ENCODE measurements around the gene E2F3. TPM values are rescaled to one million over a fixed set of nuclear protein-coding genes. Genes with fewer than 3 reads are reported as not detected.
A peak's percentile ranks its signal among the peaks of the same experiment; 100 is the strongest.

The E2F3 gene
- total and polyA plus RNA-seq, 9 donors: 2.5 to 13.2 (median 8.7) TPM

GRCh38 chr6:20427856-20428255 lies 26.2 kb downstream of the E2F3 start:
- Histone ChIP-seq H3K9me3 (replicated peaks; ENCODE audit: control insufficient read depth, low read depth, low read length) (no peaks in the 10 kb centered on the region), H3K27ac (ENCODE audit: low read length) (no peak overlapping the region), H3K27me3 (ENCODE audit: control insufficient read depth, insufficient read depth, low read length) (no peaks in the 10 kb centered on the region), H3K4me1 (ENCODE audit: control insufficient read depth, insufficient read depth, low read length) (no peaks in the 10 kb centered on the region), H3K36me3 (ENCODE audit: control insufficient read depth, insufficient read depth, low read length) (peaks cover 8% of the 10 kb centered on the region), H3K4me3 (ENCODE audit: low read length) (no peak overlapping the region)
- DNase-seq: no peak
- whole genome bisulfite sequencing (ENCODE audit: insufficient coverage): 100% methylated on average over 2 of the region's 6 CpGs

GRCh38 chr6:20432692-20433091 lies 31.0 kb downstream of the E2F3 start:
- no peaks in the 10 kb centered on the region for H3K9me3 ChIP-seq (replicated peaks; ENCODE audit: control insufficient read depth, low read depth, low read length)
- H3K4me3 ChIP-seq (ENCODE audit: low read length): no peak overlapping the region
- no peak overlapping the region for H3K27ac ChIP-seq (ENCODE audit: low read length)
- 100% methylated on average over 3 of the region's 5 CpGs for WGBS (ENCODE audit: insufficient coverage)
- H3K4me1 ChIP-seq (ENCODE audit: control insufficient read depth, insufficient read depth, low read length): no peaks in the 10 kb centered on the region
- H3K36me3 ChIP-seq (ENCODE audit: control insufficient read depth, insufficient read depth, low read length): peaks cover 8% of the 10 kb centered on the region
- no peaks in the 10 kb centered on the region for H3K27me3 ChIP-seq (ENCODE audit: control insufficient read depth, insufficient read depth, low read length)
- no peak for DNase-seq

GRCh38 chr6:20433321-20433720 lies 31.6 kb downstream of the E2F3 start:
- Histone ChIP-seq H3K27me3 (ENCODE audit: control insufficient read depth, insufficient read depth, low read length) (no peaks in the 10 kb centered on the region), H3K9me3 (replicated peaks; ENCODE audit: control insufficient read depth, low read depth, low read length) (no peaks in the 10 kb centered on the region), H3K36me3 (ENCODE audit: control insufficient read depth, insufficient read depth, low read length) (peaks cover 8% of the 10 kb centered on the region), H3K27ac (ENCODE audit: low read length) (no peak overlapping the region), H3K4me1 (ENCODE audit: control insufficient read depth, insufficient read depth, low read length) (no peaks in the 10 kb centered on the region), H3K4me3 (ENCODE audit: low read length) (no peak overlapping the region)
- DNase-seq: no peak
- no CpG with 5 or more reads among the region's 3 CpGs for WGBS (ENCODE audit: insufficient coverage)

- no peak for DNase-seq
- 45% methylated on average over 2 of the region's 2 CpGs for WGBS (ENCODE audit: insufficient coverage)
- Histone ChIP-seq H3K4me1 (ENCODE audit: control insufficient read depth, insufficient read depth, low read length) (peaks cover 3% of the 10 kb centered on the region), H3K36me3 (ENCODE audit: control insufficient read depth, insufficient read depth, low read length) (peaks cover 8% of the 10 kb centered on the region), H3K4me3 (ENCODE audit: low read length) (no peak overlapping the region), H3K27ac (ENCODE audit: low read length) (no peak overlapping the region), H3K27me3 (ENCODE audit: control insufficient read depth, insufficient read depth, low read length) (no peaks in the 10 kb centered on the region), H3K9me3 (replicated peaks; ENCODE audit: control insufficient read depth, low read depth, low read length) (no peaks in the 10 kb centered on the region)
These were observed 32.2 kb downstream of the E2F3 start for GRCh38 chr6:20433929-20434328.

GRCh38 chr6:20434766-20435165 lies 33.1 kb downstream of the E2F3 start:
- 89% methylated on average over 5 of the region's 6 CpGs for WGBS (ENCODE audit: insufficient coverage)
- Histone ChIP-seq H3K9me3 (replicated peaks; ENCODE audit: control insufficient read depth, low read depth, low read length) (no peaks in the 10 kb centered on the region), H3K27ac (ENCODE audit: low read length) (no peak overlapping the region), H3K4me1 (ENCODE audit: control insufficient read depth, insufficient read depth, low read length) (peaks cover 3% of the 10 kb centered on the region), H3K4me3 (ENCODE audit: low read length) (no peak overlapping the region), H3K36me3 (ENCODE audit: control insufficient read depth, insufficient read depth, low read length) (peaks cover 8% of the 10 kb centered on the region), H3K27me3 (ENCODE audit: control insufficient read depth, insufficient read depth, low read length) (no peaks in the 10 kb centered on the region)
- DNase-seq: no peak

- Histone ChIP-seq H3K36me3 (ENCODE audit: control insufficient read depth, insufficient read depth, low read length) (peaks cover under 1% of the 10 kb centered on the region), H3K27me3 (ENCODE audit: control insufficient read depth, insufficient read depth, low read length) (no peaks in the 10 kb centered on the region), H3K4me3 (ENCODE audit: low read length) (no peak overlapping the region), H3K9me3 (replicated peaks; ENCODE audit: control insufficient read depth, low read depth, low read length) (no peaks in the 10 kb centered on the region), H3K4me1 (ENCODE audit: control insufficient read depth, insufficient read depth, low read length) (peaks cover 3% of the 10 kb centered on the region), H3K27ac (ENCODE audit: low read length) (no peak overlapping the region)
- DNase-seq: no peak
- 100% methylated on average over 1 of the region's 2 CpGs for WGBS (ENCODE audit: insufficient coverage)
These were observed 35.0 kb downstream of the E2F3 start for GRCh38 chr6:20436719-20437118.

- Histone ChIP-seq H3K27me3 (ENCODE audit: control insufficient read depth, insufficient read depth, low read length) (no peaks in the 10 kb centered on the region), H3K4me3 (ENCODE audit: low read length) (no peak overlapping the region), H3K27ac (ENCODE audit: low read length) (no peak overlapping the region), H3K4me1 (ENCODE audit: control insufficient read depth, insufficient read depth, low read length) (peaks cover 3% of the 10 kb centered on the region), H3K36me3 (ENCODE audit: control insufficient read depth, insufficient read depth, low read length) (no peaks in the 10 kb centered on the region), H3K9me3 (replicated peaks; ENCODE audit: control insufficient read depth, low read depth, low read length) (no peaks in the 10 kb centered on the region)
- 90% methylated on average over 2 of the region's 8 CpGs for WGBS (ENCODE audit: insufficient coverage)
- DNase-seq: no peak
These were observed 36.0 kb downstream of the E2F3 start for GRCh38 chr6:20437639-20438038.

- H3K27ac ChIP-seq (ENCODE audit: low read length): no peak overlapping the region
- H3K36me3 ChIP-seq (ENCODE audit: control insufficient read depth, insufficient read depth, low read length): no peaks in the 10 kb centered on the region
- no peaks in the 10 kb centered on the region for H3K9me3 ChIP-seq (replicated peaks; ENCODE audit: control insufficient read depth, low read depth, low read length)
- no peaks in the 10 kb centered on the region for H3K27me3 ChIP-seq (ENCODE audit: control insufficient read depth, insufficient read depth, low read length)
- 0% methylated on average over 1 of the region's 4 CpGs for WGBS (ENCODE audit: insufficient coverage)
- no peak overlapping the region for H3K4me3 ChIP-seq (ENCODE audit: low read length)
- peaks cover 3% of the 10 kb centered on the region for H3K4me1 ChIP-seq (ENCODE audit: control insufficient read depth, insufficient read depth, low read length)
- peak; percentile 26 for DNase-seq
These were observed 36.9 kb downstream of the E2F3 start for GRCh38 chr6:20438462-20439070.

- H3K9me3 ChIP-seq (replicated peaks; ENCODE audit: control insufficient read depth, low read depth, low read length): no peaks in the 10 kb centered on the region
- no peaks in the 10 kb centered on the region for H3K36me3 ChIP-seq (ENCODE audit: control insufficient read depth, insufficient read depth, low read length)
- H3K27me3 ChIP-seq (ENCODE audit: control insufficient read depth, insufficient read depth, low read length): no peaks in the 10 kb centered on the region
- no peak for DNase-seq
- no peak overlapping the region for H3K27ac ChIP-seq (ENCODE audit: low read length)
- H3K4me1 ChIP-seq (ENCODE audit: control insufficient read depth, insufficient read depth, low read length): peaks cover 3% of the 10 kb centered on the region
- WGBS (ENCODE audit: insufficient coverage): no CpG with 5 or more reads among the region's 3 CpGs
- no peak overlapping the region for H3K4me3 ChIP-seq (ENCODE audit: low read length)
These were observed 37.9 kb downstream of the E2F3 start for GRCh38 chr6:20439558-20439957.

GRCh38 chr6:20440296-20440695 lies 38.6 kb downstream of the E2F3 start:
- no peak overlapping the region for H3K27ac ChIP-seq (ENCODE audit: low read length)
- no peaks in the 10 kb centered on the region for H3K9me3 ChIP-seq (replicated peaks; ENCODE audit: control insufficient read depth, low read depth, low read length)
- no peaks in the 10 kb centered on the region for H3K27me3 ChIP-seq (ENCODE audit: control insufficient read depth, insufficient read depth, low read length)
- no peak overlapping the region for H3K4me3 ChIP-seq (ENCODE audit: low read length)
- H3K4me1 ChIP-seq (ENCODE audit: control insufficient read depth, insufficient read depth, low read length): peaks cover 3% of the 10 kb centered on the region
- H3K36me3 ChIP-seq (ENCODE audit: control insufficient read depth, insufficient read depth, low read length): peaks cover 3% of the 10 kb centered on the region
- WGBS (ENCODE audit: insufficient coverage): 40% methylated on average over 1 of the region's 4 CpGs
- peak; percentile 70 for DNase-seq

GRCh38 chr6:20441236-20441635 lies 39.6 kb downstream of the E2F3 start:
- no CpG with 5 or more reads among the region's 1 CpG for WGBS (ENCODE audit: insufficient coverage)
- Histone ChIP-seq H3K36me3 (ENCODE audit: control insufficient read depth, insufficient read depth, low read length) (peaks cover 3% of the 10 kb centered on the region), H3K4me3 (ENCODE audit: low read length) (no peak overlapping the region), H3K9me3 (replicated peaks; ENCODE audit: control insufficient read depth, low read depth, low read length) (no peaks in the 10 kb centered on the region), H3K4me1 (ENCODE audit: control insufficient read depth, insufficient read depth, low read length) (peaks cover 3% of the 10 kb centered on the region), H3K27ac (ENCODE audit: low read length) (no peak overlapping the region), H3K27me3 (ENCODE audit: control insufficient read depth, insufficient read depth, low read length) (no peaks in the 10 kb centered on the region)
- no peak for DNase-seq
